HG02588 (cell line): ENCODE data around the gene ZNF512B.
"Not testable (repeated sequence)": the region's sequence is repeated elsewhere in the genome, so short reads cannot be mapped to it uniquely, and the experiment has no call there.

Source experiments
- ATAC-seq: cut with Tn5 transposase; IDR thresholded peaks from one replicate; pipeline ENCODE4 v1.9.1; 2021; ENCODE audit warnings: mild to moderate bottlenecking, moderate library complexity; ENCODE audit not compliant: unreplicated experiment

The ZNF512B gene

DNA sequence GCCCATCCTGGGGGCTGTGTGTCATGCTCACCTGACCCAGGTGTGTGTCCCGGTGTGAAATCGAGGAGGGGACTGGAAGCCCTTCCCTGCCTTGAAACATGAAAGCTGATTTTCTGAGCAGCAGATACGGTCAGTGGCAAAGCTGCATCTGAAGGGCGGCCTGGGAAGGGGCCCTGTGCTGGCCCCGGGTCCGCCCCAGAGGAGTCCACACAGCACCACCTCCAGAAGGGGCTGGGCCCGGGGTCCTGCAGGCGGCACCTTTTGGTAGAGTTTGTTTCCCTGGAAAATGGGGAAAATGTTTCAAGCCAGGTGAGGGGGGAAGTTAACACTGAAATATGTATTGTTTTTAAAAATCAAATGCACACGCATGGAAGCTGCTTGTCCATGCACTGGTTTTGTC, 34.3 kb downstream of the ZNF512B start:
- ATAC-seq: no peak

DNA sequence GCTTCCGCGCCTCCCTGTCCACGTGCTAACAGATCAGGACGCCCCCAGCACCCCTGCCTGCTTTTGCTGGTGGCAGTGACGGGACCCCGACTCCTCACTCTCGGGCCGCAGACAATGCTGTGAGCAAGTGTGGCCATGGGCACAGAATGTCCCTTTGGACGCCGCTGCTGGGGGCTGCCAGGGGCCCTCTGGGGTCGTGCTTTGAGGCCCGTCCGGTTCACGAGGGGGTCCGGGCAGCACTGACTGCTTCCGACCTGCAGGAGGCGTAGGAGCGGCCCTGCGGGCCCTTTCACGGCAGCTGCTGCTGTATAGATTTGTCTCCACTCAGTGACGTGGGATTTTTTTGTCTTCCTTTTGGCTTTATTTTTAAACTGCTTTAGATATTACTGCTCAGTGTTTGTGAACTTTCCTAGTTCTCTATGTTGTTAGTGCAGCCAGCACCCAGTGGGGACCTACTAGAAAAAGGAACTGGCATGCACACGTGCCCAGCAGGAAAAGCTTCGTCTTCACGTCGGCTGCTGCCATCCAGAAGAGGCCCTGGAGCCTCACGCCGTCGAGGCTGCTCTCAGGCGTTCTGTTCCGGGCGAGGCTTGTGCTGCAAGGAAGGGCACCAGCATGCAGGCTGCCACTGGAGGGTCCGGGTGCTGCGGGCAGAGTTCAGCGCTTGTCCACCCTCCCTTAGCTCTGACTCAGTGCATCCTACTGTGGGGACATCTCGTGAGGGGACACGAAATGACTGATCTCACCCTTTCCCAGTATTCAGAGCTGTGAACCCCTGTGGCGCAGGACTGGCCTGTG, 35.3 kb downstream of the ZNF512B start:
- no peak for ATAC-seq

DNA sequence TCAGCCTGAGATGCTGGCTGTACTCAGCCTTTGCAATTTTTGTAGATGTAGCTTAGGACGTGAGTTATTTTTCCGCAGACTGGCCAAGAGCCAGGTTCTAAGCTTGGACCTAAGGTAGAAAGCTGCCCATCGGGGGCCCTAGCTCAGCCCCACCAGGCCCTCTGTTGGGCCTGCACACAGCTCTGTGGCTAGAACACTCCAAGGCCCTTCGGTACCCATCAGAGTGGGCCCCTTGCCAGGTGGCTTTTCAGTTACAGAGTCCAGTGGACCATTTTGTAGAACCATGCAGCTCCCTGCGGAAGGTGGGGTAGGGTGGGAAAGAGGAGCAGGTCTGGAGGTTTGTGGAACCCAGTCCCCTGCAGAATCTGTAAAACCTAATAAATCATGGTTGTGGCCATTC, 36.1 kb downstream of the ZNF512B start:
- no peak for ATAC-seq

DNA sequence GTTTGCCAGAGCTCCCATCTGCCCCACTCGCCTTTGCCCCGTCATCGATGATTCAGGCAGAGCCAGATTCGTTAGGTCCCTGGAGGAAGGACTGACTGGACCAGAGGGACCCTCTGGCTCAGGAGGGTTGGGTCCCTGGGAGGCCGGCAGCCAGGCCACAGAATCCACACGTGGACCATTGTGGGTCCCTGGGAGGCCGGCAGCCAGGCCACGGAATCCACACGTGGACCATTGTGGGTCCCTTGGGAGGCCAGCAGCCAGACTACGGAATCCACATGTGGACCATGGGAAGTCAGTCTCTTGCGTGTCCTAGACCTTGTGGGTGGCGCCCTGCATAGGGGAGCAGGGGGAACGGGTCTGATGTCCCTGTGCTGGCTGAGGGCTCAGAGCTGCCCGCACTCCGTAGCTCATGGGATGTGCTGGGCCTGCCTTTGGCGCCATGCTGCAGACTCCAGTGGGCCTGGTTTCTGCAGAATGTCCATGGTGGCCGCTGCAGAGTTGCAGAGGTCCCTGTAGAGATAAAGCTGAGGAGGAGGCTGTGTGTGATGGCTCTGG, 37.0 kb downstream of the ZNF512B start:
- ATAC-seq: no peak

DNA sequence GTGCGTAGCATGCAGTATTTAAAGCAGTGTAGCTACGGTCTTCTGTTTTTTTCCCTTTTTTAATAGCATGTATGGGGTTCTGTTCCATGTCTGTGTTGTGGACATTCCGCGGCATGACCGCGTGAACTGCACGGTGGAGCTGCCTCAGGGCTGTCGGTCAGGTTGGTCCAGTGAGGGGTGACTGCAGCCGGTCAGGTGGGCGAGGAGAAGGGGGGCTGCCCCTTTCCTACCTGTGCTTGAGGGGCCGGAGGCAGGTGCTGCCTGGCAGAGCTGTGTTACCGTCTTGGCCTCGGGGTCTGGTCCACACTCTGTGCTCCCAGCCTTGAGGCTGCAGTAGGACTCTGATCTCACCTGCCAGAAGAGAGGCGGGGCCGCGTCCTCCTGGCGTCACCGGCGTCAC, 38.0 kb downstream of the ZNF512B start:
- ATAC-seq: no peak

DNA sequence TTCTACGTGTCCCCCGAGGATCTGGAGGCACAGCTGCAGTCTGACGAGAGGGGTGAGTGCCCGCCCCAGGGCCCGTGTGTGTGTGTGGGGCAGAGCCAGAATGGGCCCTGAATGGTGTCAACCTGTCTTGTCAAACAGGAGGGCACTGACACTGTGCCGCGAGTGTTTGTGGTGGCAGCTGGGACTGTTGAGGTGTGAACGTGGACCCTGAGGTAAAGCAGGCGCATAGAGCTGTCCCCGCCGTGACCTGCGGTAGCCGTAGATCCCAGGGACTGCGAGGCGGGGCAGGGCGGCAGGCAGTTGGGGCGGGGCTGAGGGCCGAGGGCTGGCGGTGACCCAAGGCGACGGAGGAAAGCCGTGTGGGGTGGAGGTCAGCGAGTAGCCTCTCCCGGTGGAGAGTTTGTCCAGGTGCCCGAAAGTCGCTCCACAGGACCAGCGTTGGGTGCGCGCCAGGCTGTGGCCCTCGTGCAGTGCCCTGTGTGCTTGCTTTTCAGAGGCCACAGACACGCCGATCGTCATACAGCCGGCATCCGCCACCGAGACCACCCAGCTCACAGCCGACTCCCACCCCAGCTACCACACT, 38.7 kb downstream of the ZNF512B start:
- ATAC-seq: no peak

DNA sequence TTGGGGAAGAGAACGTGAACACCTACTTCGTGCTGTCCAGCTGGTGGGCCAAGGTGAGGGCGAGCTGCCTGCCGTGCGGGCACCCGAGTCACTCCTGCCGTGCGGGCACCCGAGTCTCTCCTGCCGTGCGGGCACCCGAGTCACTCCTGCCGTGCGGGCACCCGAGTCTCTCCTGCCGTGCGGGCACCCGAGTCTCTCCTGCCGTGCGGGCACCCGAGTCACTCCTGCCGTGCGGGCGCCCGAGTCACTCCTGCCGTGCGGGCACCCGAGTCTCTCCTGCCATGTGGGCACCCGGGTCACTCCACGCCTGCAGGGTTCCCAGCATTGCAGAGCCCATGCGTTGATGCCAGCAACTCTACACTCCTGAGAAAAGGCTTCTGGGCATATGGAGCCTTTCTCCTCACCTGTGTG, 40.3 kb downstream of the ZNF512B start:
- not testable (repeated sequence) for ATAC-seq

DNA sequence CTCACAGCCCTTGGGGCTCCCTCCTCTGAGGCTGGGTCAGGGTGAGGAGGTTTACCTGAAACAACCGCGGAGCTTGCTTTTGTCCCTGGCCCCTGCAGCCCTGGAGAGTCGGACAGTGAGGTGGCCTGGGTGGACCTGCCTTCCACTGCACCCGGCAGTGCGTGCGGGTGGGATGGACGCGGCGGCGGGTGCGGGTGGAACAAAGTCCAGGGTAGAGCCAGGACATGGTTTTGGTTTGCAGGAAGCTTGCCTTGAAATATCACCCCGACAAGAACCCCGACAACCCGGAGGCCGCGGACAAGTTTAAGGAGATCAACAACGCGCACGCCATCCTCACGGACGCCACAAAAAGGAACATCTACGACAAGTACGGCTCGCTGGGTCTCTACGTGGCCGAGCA, 40.7 kb downstream of the ZNF512B start:
- ATAC-seq: no peak

DNA sequence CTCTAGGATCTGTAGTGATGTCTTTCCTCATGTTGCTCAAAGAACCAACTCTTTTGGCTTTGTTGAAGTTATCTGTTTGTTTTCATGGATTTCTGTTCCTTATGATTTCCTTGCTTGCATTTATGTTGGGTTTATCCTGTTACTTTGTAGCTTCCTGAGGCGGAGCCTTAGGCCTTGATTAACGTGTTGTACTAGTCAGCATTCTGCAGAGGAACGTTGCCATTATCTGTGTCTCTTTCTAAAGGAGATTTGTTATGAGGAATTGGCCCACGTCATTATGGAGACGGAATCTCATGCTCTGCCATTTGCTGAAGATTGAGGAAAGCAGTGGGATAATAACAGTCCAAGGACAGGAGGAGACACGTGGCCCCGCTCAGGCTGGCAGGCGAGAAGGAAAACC, 43.4 kb downstream of the ZNF512B start:
- no peak for ATAC-seq

DNA sequence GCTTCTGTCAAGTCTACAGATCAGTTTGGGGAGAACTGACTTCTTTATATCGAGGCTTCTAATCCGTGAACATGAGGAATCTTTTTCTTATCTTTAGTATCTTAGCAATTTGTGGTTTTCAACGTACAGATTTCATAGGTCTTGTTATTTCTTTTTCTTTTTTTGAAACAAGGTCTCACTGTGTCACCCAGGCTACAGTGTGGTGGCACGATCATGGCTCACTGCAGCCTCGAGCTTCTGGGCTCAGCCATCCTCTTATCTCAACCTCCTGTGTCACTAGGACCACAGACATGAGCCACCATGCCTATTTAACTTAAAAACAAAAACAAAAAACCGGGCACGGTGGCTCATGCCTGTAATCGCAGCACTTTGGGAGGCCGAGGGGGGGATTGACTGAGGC, 45.5 kb downstream of the ZNF512B start:
- no peak for ATAC-seq

DNA sequence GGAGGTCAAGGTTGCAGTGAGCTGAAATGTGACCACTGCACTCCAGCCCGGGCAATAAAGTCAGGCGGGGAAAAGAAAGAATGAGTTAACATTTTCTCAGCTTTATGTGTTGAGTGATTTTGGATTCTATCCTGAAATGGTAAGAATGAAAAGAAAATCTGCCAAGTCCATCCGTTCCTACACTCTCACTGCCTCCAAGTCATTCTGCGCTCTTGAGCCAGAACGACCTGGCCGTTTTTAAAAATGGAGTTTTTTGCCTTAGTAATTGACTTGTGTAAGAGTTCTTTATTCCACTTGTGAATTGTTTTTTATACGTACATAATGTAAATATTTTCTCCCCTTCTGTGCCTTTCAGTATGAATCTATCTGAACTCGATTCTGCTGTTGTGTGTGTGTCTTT, 46.1 kb downstream of the ZNF512B start:
- ATAC-seq: no peak

DNA sequence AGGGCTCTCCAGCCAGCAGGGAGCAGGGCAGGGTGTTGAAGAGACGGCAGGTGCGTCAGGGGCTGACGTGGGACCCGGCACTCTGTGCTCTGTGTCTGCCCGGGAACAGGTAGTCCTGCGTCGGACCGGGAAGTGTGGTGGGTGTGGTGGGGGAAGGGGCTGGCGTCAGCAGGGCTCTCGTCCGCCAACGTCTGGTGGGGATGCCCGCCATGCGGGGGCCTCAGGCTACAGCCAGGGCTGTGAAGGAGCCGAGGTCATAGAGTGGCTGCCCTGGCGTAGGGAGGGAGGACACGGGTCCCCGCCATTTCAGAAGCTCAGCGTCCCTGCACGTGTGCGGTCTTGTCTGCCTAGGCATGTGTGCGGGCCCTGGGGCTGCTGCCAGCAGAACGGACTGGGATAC, 49.5 kb downstream of the ZNF512B start:
- ATAC-seq: no peak

DNA sequence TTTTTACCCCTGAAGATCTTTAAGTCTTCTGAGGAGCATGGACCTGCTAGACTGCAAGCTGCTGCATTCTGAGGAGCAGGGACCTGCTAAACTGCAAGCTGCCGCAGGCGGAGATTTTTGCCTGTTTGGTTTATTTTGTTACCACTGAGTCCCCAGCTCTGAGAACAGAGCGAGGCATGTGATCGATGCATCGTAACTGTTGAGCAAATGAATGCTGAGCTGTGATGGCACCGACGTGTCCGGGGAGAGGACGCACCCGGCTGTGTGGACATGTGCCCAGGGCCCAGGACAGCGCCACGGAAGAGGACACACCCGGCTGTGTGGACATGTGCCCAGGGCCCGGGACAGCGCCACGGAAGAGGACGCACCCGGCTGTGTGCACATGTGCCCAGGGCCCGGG, 50.6 kb downstream of the ZNF512B start:
- no peak for ATAC-seq

DNA sequence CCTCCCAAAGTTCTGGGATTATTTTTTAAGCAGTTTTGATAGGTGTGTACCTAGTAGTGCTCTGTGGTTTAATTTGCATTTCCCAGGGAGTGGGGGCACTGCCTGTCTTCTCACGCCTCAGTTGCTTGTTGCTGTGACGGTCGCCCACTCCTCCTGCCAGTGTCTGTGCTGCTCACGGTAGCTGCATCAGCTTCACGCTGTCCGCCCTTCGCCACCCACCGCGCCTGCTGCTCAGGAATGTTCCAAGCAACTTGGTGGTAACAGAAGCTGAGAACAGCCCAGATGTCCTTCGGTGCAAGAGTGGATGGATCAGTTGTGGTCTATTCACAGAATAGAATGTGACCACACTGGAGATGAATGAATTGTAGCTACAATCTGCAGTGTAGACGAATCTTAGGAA, 51.9 kb downstream of the ZNF512B start:
- ATAC-seq: no peak

DNA sequence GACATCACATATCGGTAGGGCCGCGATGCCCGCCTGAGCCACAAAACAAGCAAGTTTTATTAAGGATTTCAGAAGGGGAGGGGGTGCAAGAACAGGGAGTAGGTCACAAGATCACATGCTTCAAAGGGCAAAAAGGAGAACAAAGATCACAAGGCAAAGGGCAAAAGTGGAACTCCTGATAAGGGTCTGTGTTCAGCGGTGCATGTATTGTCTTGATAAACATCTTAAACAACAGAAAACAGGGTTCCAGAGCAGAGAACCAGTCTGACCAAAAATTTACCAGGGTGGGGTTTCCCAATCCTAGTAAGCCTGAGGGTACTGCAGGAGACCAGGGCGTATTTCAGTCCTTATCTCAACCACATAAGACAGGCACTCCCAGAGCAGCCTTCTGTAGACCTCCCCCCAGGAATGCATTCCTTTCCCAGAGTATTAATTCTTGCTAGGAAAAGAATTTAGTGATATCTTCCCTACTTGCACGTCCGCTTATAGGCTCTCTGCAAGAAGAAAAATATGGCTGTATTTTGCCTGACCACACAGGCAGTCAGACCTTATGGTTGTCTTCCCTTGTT, 53.3 kb downstream of the ZNF512B start:
- not testable (repeated sequence) for ATAC-seq

DNA sequence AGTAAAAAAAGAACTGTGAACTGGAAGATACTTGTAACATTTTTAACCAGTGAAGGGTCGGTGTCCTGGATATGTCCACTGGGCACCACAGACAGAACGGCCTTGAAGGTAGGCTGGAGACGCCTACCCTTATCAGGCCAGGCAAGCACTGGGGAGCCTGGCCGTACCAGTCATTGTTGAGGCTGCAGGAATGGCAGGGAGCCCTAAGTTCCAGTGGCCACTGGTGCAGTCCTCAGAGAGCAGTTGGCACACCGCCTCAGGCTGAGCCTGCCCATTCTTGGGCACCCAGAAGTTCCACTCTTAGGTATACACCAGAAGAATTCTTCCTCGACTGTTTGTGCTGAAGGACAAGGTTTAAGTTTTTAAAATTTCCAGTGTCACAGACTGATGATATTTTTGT, 54.3 kb downstream of the ZNF512B start:
- no peak for ATAC-seq

DNA sequence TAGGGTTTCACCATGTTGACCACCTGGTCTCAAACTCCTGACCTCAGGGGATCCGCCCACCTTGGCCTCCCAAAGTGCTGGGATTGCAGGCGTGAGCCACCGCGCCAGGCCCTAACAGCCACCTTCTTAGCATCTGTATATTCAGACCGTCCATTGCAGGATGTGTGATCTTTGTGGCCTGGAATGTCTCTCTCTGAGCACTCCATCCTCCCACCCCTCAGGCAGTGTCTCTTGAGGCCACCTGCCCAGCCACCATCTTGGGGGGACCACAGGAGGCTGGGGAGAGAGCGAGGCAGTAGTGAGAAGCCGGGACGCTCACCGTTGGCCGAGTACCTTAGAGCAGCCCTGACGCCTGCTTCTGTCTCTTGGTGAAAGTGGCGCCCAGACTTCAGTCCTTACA, 56.0 kb downstream of the ZNF512B start:
- no peak for ATAC-seq

DNA sequence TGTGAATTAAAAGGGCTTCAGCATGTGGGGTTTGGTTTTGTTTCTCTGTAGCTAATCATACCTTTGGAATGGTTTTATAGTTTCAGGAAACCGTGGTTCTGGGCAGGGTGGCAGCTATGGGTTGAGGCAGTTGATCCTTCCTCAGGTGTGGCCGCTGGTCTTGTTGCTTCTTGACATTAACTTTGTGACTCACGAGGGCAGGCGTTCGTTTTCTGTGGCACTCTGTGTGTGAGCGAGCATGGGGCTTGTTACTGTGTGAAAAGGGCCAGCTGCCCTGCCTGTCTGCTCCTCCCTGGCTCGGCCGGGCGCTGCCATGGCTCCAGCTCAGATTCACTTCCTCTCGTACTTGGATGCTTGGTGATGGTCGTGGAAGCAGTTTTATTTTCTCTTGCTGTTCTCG, 58.6 kb downstream of the ZNF512B start:
- no peak for ATAC-seq

DNA sequence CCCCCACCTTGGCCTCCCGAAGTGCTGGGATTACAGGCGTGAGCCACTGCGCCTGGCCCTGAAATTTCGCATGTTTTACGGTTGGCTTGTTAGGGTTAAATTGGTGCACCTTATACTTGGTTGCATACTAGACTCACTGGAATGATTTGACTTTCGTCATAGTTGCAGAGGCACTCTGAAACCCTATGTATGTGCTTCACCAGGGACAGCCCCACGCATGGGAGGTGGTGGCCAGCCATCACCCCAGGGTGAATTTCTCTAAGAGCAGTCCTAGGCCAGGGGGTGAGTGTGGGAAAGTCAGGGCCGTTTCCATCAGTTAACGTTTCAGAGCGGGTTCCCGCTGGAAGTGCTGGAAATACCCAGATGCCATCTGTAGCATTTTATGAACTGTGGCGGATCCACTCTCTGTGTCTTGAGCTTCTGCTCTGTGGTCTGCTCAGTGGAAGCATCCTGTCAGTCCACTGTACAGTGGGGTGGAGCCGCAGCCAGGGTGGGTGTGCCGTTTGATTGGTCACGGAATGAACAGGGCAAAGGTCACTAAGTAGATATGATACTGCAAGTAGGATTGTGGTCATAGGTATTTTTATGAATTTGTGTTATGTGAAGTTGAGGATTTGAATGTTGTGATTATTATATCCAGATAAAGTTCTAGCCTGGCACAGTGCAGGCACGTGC, 61.6 kb downstream of the ZNF512B start:
- ATAC-seq: no peak
